ENCODE data around the gene CYFIP1. TPM values are rescaled to one million over a fixed set of nuclear protein-coding genes. Genes with fewer than 3 reads are reported as not detected.

CYFIP1 gene
- total RNA-seq, 1 experiment from 2014 or later = 84.2 TPM

DNA sequence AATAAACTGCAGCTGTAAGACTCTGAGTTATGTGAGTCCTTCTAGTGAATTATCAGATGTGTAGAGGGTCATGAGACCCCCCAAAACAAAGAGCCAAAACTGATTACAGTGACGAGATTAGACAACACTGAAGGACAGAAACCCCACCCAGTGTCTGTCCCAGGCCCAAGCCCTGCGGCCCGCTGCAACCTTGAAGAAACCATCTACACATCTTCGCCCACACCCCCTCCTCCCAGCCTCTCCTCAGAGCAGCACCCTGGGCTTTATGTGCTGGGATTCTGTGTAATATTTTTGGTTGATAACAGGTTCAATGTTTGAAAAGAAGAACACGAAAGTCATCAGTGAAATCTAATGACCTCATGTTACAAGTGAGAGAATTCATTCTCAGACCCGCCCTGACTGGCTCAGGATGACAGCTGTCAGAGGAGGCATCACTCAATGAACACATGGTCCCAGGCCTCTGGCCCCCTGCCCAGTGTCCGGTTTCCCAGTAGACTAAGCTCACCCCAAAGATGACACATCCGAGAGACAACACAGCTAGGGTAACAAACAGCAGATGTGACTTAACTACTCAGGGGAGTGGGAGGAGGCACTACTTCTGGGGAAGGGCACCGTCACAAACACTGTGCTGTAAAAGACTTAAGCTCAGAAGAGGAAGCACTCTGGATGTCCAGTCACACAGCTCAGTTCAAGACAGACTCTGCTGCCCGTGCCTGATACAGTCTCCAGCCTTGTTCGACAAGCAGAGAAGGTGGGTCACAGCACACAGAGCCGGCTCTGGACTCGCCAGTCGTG is 92.8 kb downstream of the CYFIP1 start:
- no peak overlapping the region for H3K4me3 ChIP-seq (ENCODE audit: insufficient read depth, low read depth, low read length)
- DNase-seq = no peak
- no peaks in the 10 kb centered on the region for H3K27me3 ChIP-seq (ENCODE audit: control insufficient read depth, insufficient read depth, low read length)
- peaks cover 2% of the 10 kb centered on the region for H3K36me3 ChIP-seq (replicated peaks; ENCODE audit: control insufficient read depth, insufficient read depth, low read length)

DNA sequence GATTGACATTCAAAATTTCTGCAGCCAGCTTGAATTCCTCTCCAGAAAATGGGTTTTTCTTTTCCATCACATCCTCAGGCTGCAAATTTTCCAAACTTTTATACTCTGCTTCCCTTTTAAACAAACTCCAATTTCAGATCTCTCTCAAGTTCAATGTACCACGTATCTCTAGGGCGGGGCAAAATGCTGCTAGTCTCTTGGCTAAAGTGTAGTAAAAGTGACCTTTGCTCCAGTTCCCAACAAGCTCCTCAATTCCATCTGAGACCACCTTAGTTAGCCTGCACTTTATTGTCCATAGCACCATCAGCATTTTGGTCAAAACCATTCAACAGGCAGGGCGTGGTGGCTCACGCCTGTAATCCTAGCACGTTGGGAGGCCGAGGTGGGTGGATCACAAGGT is 95.0 kb downstream of the CYFIP1 start:
- Histone ChIP-seq H3K27me3 (ENCODE audit: control insufficient read depth, insufficient read depth, low read length) (no peaks in the 10 kb centered on the region), H3K4me3 (ENCODE audit: insufficient read depth, low read depth, low read length) (no peak overlapping the region), H3K36me3 (replicated peaks; ENCODE audit: control insufficient read depth, insufficient read depth, low read length) (peaks cover 3% of the 10 kb centered on the region)
- no peak for DNase-seq

DNA sequence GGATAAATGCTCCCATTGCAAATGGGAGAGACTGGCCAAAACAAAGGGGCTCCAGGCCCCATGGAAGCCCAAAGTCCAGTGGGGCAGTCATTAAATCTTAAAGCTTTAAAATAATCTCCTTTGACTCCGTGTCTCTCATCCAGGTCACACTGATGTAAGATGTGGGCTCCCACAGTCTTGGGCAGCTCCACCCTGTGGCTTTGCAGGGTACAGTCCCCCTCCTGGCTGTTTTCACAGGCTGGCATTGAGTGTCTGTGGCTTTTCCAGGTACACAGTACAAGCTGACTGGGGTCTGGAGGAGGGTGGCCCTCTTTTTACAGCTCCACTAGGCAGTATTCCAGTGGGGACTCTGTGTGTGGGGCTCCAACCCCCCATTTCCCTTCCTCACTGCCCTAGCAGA is 95.8 kb downstream of the CYFIP1 start:
- no peak overlapping the region for H3K4me3 ChIP-seq (ENCODE audit: insufficient read depth, low read depth, low read length)
- H3K36me3 ChIP-seq (replicated peaks; ENCODE audit: control insufficient read depth, insufficient read depth, low read length) = peaks cover 3% of the 10 kb centered on the region
- DNase-seq = no peak
- H3K27me3 ChIP-seq (ENCODE audit: control insufficient read depth, insufficient read depth, low read length) = no peaks in the 10 kb centered on the region

DNA sequence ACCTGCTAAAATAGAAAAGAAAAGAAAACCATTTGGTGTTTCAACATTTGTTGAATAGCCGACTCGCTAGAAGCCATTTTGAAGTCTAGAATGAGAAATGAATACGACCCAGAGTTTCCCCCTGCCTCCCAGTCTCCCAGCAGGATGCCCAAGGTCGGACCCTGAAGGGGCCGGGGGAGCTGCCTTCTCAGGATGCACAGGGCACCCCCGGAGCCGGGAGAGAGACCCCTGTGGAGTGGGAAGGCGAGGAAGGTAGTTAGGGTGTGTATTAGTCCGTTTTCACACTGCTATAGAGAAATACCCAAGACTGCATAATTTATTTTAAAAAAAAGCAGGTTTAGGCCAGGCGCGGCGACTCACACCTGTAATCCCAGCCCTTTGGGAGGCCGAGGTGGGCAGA is 97.0 kb downstream of the CYFIP1 start:
- no peak for DNase-seq

DNA sequence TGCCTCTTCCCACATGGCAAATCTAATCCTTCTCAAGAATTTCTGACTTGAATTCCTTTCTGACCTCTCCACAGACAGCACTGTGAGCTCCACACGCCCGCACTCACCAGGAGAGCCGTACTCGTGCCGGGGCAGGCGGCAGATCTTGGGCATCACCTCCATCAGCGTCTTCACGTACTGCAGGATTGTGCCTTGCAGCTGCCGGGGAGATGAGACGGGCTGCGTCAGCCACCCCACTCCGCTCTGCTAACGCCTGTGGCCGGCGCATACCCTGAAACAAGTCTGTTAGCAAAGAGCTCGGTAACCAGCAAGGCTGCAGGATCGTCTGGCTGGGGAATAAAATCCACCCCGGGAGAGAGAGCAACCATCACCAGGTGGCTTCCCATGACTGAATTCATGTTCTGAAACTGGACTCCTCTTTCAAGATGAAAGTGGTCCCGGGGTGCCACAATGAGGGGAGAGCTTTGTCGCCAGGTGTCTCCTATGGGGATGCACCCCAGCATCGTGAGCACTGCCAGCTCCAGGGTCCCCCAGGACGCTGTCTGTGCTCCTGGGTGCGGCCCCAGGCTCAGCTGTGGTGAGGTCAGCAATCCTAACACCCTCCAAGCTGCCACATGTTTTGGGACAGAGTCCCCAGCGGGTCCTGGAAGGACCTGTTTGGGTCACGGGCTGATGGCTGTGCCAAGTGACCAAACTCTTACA is 98.3 kb downstream of the CYFIP1 start:
- DNase-seq = no peak
- H3K36me3 ChIP-seq (replicated peaks; ENCODE audit: control insufficient read depth, insufficient read depth, low read length) = peaks cover 3% of the 10 kb centered on the region
- no peaks in the 10 kb centered on the region for H3K27me3 ChIP-seq (ENCODE audit: control insufficient read depth, insufficient read depth, low read length)
- no peak overlapping the region for H3K4me3 ChIP-seq (ENCODE audit: insufficient read depth, low read depth, low read length)

More for the DNA sequence above, 97.0 kb downstream of the CYFIP1 start:
- peaks cover 3% of the 10 kb centered on the region for H3K36me3 ChIP-seq (replicated peaks; ENCODE audit: control insufficient read depth, insufficient read depth, low read length)
- H3K27me3 ChIP-seq (ENCODE audit: control insufficient read depth, insufficient read depth, low read length) = no peaks in the 10 kb centered on the region
- no peak overlapping the region for H3K4me3 ChIP-seq (ENCODE audit: insufficient read depth, low read depth, low read length)

DNA sequence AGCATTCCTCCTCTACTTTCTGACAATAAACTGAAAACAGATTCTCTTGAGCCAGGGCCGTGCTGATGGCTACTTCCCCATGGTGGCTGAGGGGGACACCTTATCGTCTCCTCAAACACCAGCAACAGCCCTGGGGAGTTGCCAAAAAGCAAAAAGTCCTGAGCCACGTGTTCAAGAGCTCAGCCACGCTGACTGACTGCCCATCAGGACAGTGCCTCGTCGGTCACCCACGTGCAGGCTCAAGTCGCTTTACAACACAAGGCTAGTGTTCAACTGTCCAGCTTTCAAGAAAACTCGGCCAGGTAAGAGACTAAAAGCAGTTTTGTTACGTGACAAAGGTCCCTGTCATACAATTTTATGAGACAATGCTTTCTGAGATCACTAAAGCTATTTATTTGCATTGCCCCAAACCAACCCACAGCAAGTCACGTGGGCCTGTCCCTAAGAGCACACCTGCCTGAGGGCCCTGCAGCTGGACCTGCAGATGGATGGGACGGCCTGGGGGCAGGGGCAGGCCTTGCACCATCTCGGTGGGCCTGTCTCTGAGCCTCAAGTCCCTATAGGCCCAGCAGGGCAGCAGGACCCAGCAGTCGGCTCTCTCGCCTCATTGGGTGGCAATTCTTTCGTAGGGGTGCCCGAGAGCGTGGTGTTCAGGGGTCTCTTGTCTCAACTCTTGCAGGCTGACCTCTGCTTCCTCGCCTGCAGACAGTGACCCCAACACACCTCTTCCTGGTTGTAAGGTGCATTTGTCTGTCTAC is 99.0 kb downstream of the CYFIP1 start:
- H3K4me3 ChIP-seq (ENCODE audit: insufficient read depth, low read depth, low read length) = no peak overlapping the region
- H3K27me3 ChIP-seq (ENCODE audit: control insufficient read depth, insufficient read depth, low read length) = no peaks in the 10 kb centered on the region
- no peak for DNase-seq
- peaks cover 4% of the 10 kb centered on the region for H3K36me3 ChIP-seq (replicated peaks; ENCODE audit: control insufficient read depth, insufficient read depth, low read length)

DNA sequence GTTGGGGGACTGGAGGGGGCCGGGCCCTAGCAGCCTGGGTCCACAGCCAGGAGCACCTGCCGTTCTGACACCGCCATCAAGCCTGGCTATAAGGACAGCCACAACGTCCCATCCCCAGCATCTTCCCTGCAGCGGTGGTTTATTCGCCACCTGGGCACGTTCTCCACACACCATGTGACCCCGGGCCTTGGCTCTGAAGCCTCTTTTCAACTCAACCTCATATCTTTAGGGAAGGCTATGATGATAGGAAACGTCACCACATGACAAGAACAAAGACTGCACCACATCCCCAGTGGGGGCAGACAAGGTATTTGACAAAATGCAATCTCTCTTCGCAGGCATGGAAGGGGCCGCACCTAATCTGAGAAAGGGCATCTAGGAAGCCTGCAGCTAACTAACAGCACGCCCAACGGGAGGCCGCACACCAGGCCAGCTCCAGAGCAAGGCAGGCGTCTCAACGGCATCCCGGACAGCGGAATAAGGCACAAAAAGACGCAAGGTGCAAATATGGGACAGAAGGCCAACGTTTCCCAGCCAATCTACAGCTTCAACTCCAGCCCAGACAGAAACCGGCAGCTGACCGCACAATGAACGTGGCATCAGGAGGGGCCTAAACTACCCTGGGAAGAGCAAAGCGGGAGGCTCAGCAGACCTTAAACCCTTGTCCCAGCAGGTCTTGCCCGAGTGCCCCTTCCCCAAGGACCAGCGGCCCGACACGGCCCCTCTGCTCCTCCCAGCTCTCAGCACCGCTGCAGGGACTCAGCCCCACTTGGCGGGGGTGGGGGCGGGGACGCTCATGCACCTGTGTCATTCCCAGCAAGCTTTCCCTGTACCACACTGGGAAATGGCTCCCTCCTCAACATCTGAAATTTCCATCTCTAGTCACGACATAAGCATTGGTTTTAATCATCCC is 99.8 kb downstream of the CYFIP1 start:
- no peak overlapping the region for H3K4me3 ChIP-seq (ENCODE audit: insufficient read depth, low read depth, low read length)
- H3K27me3 ChIP-seq (ENCODE audit: control insufficient read depth, insufficient read depth, low read length) = no peaks in the 10 kb centered on the region
- peak; percentile 49 for DNase-seq
- H3K36me3 ChIP-seq (replicated peaks; ENCODE audit: control insufficient read depth, insufficient read depth, low read length) = peaks cover 4% of the 10 kb centered on the region

DNA sequence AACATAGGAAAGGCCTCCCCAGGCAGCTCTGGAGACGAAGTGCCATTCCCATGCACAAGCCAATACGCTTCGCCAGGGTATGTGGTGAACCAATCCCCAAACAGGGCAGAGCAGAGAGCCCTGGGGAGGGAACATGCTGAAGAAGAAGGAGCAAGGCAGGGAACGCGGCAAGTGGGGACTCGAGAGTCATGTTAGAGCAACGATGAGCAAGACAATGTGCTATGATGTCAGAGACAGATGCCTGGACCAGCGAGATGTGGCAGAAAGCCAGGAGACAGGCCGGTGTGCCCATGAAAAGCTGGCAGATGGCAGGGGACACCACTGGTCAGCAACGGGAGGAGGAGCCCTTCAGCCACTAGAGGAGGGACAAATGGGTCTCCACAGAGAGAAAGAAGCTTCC is 102.1 kb downstream of the CYFIP1 start:
- no peak overlapping the region for H3K4me3 ChIP-seq (ENCODE audit: insufficient read depth, low read depth, low read length)
- no peak for DNase-seq
- peaks cover 4% of the 10 kb centered on the region for H3K36me3 ChIP-seq (replicated peaks; ENCODE audit: control insufficient read depth, insufficient read depth, low read length)
- H3K27me3 ChIP-seq (ENCODE audit: control insufficient read depth, insufficient read depth, low read length) = no peaks in the 10 kb centered on the region

DNA sequence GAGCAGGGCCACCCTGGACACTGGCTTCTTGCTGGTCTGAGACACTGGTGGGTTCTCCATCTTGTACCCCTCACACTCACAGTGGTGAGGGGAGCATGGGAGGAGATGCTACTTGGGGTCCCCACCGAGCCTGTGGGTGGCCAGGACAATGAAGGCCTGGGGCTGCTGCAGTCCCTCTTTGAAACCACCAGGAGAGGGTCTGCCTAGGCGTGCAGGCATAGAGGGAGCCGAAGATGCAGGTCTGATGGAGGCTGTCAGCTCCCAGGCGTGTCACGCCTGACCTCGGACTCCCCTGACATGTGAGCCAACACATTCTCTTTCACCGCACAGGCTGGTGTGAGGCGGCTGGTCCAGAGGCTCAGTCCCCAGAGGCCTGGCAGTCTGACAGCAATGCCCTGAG is 102.6 kb downstream of the CYFIP1 start:
- no peak for DNase-seq
- no peak overlapping the region for H3K4me3 ChIP-seq (ENCODE audit: insufficient read depth, low read depth, low read length)
- H3K27me3 ChIP-seq (ENCODE audit: control insufficient read depth, insufficient read depth, low read length) = no peaks in the 10 kb centered on the region
- H3K36me3 ChIP-seq (replicated peaks; ENCODE audit: control insufficient read depth, insufficient read depth, low read length) = peaks cover 6% of the 10 kb centered on the region

DNA sequence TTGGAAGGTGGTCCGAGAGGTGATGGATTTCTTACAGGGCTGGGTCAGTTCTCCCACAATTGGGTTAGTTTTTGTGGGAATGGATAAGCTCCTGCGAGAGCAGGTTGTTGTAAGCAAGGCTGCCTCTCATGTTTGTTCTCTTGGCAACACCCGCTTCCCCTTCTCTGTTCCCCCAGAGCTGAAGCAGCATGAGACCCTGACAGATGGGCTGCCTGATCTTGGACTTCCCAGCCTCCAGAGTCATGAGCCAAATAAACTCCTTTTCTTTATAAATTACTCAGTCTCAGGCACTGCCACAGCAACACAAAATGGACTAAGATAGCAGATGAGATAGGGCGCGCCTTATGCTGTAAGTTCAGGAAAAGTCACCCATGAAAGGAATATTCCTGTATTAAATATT is 103.1 kb downstream of the CYFIP1 start:
- H3K36me3 ChIP-seq (replicated peaks; ENCODE audit: control insufficient read depth, insufficient read depth, low read length) = peaks cover 6% of the 10 kb centered on the region
- H3K27me3 ChIP-seq (ENCODE audit: control insufficient read depth, insufficient read depth, low read length) = no peaks in the 10 kb centered on the region
- no peak overlapping the region for H3K4me3 ChIP-seq (ENCODE audit: insufficient read depth, low read depth, low read length)
- DNase-seq = no peak

DNA sequence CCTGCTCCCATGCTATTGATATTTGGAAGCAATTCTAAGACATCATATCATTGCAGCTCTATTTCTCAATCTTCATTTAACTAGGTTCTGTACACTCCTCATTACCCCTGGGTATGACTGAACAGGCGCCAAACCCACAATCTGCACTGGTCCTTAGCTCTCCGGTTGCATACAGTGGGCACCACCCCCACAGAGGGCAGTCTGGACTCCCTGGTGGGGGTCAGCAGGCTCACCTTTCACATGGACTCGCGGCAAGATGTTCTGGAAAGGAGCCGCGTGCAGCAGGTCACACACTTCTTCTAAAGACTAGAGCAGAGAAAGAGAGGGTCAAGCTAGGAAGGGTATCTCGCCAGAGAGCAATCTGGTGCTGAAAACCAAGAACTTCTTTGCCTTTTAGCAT is 105.2 kb downstream of the CYFIP1 start:
- Histone ChIP-seq H3K36me3 (replicated peaks; ENCODE audit: control insufficient read depth, insufficient read depth, low read length) (peaks cover 4% of the 10 kb centered on the region), H3K4me3 (ENCODE audit: insufficient read depth, low read depth, low read length) (no peak overlapping the region)

DNA sequence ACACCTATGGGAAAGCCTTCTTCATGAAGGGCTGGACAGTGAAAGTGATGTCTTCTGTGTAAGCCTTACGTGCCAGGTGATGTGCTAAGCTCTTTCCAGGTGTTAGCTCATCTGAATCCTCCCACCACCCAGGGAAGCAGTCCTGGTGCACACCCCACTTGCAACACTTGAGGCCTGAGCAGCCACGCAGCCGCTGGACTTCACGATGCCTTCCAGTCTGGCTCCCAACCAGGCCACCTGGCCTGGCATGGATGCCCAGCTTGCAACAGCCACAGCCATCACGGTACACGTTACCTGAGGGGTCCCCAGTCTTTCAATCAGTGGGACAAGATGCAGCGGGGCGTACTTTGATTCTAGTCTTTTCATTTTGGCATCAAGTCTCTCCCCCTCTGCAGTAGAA is 105.9 kb downstream of the CYFIP1 start:
- no peak overlapping the region for H3K4me3 ChIP-seq (ENCODE audit: insufficient read depth, low read depth, low read length)
- H3K36me3 ChIP-seq (replicated peaks; ENCODE audit: control insufficient read depth, insufficient read depth, low read length) = peaks cover 4% of the 10 kb centered on the region
- DNase-seq = no peak
- H3K27me3 ChIP-seq (ENCODE audit: control insufficient read depth, insufficient read depth, low read length) = no peaks in the 10 kb centered on the region

More for the DNA sequence above, 105.2 kb downstream of the CYFIP1 start:
- no peak for DNase-seq
- no peaks in the 10 kb centered on the region for H3K27me3 ChIP-seq (ENCODE audit: control insufficient read depth, insufficient read depth, low read length)

DNA sequence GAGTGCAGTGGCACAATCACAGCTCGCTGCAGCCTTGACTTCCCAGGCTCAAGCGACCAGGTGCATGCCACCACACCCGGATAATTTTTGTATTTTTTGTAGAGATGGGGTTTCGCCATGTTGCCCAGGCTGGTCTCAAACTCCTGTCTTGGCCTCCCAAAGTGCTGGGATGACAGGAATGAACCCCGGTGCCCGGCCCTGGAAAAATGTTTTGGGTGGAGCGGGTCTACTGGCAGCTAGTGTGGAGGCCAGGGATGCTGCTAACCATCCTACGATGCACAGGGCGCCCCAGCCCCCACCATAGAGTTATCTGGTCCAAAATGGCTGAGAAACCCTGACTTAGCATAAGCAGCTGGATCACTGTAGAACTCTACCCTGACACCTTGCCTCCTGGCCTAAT is 106.3 kb downstream of the CYFIP1 start:
- no peak for DNase-seq
- Histone ChIP-seq H3K27me3 (ENCODE audit: control insufficient read depth, insufficient read depth, low read length) (no peaks in the 10 kb centered on the region), H3K36me3 (replicated peaks; ENCODE audit: control insufficient read depth, insufficient read depth, low read length) (peaks cover 6% of the 10 kb centered on the region), H3K4me3 (ENCODE audit: insufficient read depth, low read depth, low read length) (no peak overlapping the region)
